Pancreas (tissue), 10 donors: ENCODE measurements around the gene BTBD9. TPM values are rescaled to one million over a fixed set of nuclear protein-coding genes. Genes with fewer than 3 reads are reported as not detected.

ENCODE experiments used
- ATAC-seq, 4 donors: fragments of 200-7000 bp; cut with Tn5 transposase; one replicate each; pipeline versions ENCODE4 v1.8.0 to v1.9.1; 2020; ENCODE audit warnings: mild to moderate bottlenecking in 4 of 4, moderate library complexity in 4 of 4
- DNase-seq, 6 donors: peaks; one replicate each; pipeline ENCODE4 v3.0.0-alpha.2; 2020
- FAIRE-seq: peaks from 2 replicates; lab custom pipeline; 2012; peaks lifted over from hg19 to GRCh38; lab: Jason Lieb, UNC
- H3K27ac ChIP-seq, 4 donors: fragments of 200-600 bp; sonication (generic); 1 replicate in 3 of 4; 2 replicates in 1 of 4; pipeline versions ENCODE4 v1.5.0 to v1.8.0; 2020
- H3K27me3 ChIP-seq, 4 donors: fragments of 200-600 bp; one replicate each; pipeline ENCODE4 v1.8.0; 2021
- H3K36me3 ChIP-seq, 3 donors: fragments of 200-600 bp; sonication (generic) in 1 of 3; one replicate each; pipeline versions ENCODE4 v1.5.0 to v1.8.0; 2020 to 2021
- H3K4me1 ChIP-seq, 3 donors: fragments of 200-600 bp; one replicate each; pipeline ENCODE4 v1.8.0; 2021
- H3K4me3 ChIP-seq, 4 donors: fragments of 200-600 bp; sonication (generic) in 2 of 4; one replicate each; pipeline versions ENCODE4 v1.5.0 to v1.8.0; 2020 to 2021
- H3K9me3 ChIP-seq, 4 donors: fragments of 200-600 bp; one replicate each; pipeline ENCODE4 v1.8.0; 2021
- CTCF ChIP-seq, 4 donors: fragments of 200-600 bp; sonication (generic) in 3 of 4; IDR thresholded peaks; one replicate each; pipeline versions ENCODE4 v1.5.0 to v1.8.0; 2021; ENCODE audit warnings: antibody characterized with exemption in 4 of 4
- WGBS, 2 donors: extraction: QIAGEN DNeasy Blood & Tissue Kit; methylation state at CpG; one replicate each; pipeline ENCODE4 v1.1.7; 2013; 5-methylcytosine and 5-hydroxymethylcytosine counted together
- intact Hi-C, 3 donors: fragments of 100-400 bp; cut with DNase I; formaldehyde crosslinking; loops; one replicate each; pipeline versions ENCODE4 v1.11.1 to v1.14.2; 2022
- polyA plus RNA-seq, 2 donors: library from polyadenylated mRNA; stranded (reverse); fragments of 200-250 nt; gene quantifications; one replicate each; pipeline ENCODE4 v1.2.3, GENCODE V29; 2013
- total RNA-seq, 6 donors: library from RNA; stranded (reverse); fragmentation: NEBNext Ultra II Directional in 4 of 6; extraction: Animal tissue kit (Norgen Biotek cat#: 25700) in 4 of 6; gene quantifications; one replicate each; pipeline versions ENCODE4 v1.2.1 to v1.2.4, GENCODE V29; 2021 to 2023
- donor health status: healthy with polysubstance abuse.
- donor health status: DM: no; HTN: no; CAD: no; lungs with moderate emphysema.
- donor health status: DM: no; HTN: no; CAD: no.
- donor health status: control.
- donor health status: control.
- donor health status: Bipolar disorder and iron deficiency.
- donor health status: DM: yes; HTN: yes; CAD: no.
- donor health status: DM: no; HTN: no; CAD: no.
- donor health status: DM: no; HTN: no; CAD: no.
- donor health status: DM: yes; HTN: yes; CAD: no.

BTBD9 gene
- total and polyA plus RNA-seq, 8 donors: 2.2 to 11.0 (median 7.1) TPM

GRCh38 chr6:38577492-38577891 lies 62.2 kb downstream of the BTBD9 start:
- intact Hi-C loops: no loop called here
- H3K4me3 ChIP-seq: no peak overlapping the region
- WGBS, 2 donors: 29 to 55% methylated on average over 2 of the region's 2 CpGs
- H3K27ac ChIP-seq: no peak overlapping the region
- TF ChIP-seq CTCF (IDR thresholded peaks at IDR 0.05): no peak
- H3K4me1 ChIP-seq: no peaks in the 10 kb centered on the region
- DNase-seq (no peak), FAIRE-seq (no peak), ATAC-seq (no peak)
- peaks cover 0 to 5% (median 0%) of the 10 kb centered on the region in 3 donors for H3K36me3 ChIP-seq
- H3K27me3 ChIP-seq: no peaks in the 10 kb centered on the region
- no peaks in the 10 kb centered on the region for H3K9me3 ChIP-seq

- Histone ChIP-seq H3K4me1 (no peaks in the 10 kb centered on the region), H3K36me3 (no peaks in the 10 kb centered on the region), H3K4me3 (no peak overlapping the region), H3K27ac (no peak overlapping the region), H3K27me3 (no peaks in the 10 kb centered on the region), H3K9me3 (no peaks in the 10 kb centered on the region)
- DNase-seq (no peak), ATAC-seq (no peak), FAIRE-seq (no peak)
- TF ChIP-seq CTCF (IDR thresholded peaks at IDR 0.05): no peak
- whole genome bisulfite sequencing, 2 donors: 89 to 94% methylated on average over 6 of the region's 6 CpGs
- intact Hi-C loops: no loop called here
These were observed 65.8 kb downstream of the BTBD9 start for GRCh38 chr6:38573801-38574395.

GRCh38 chr6:38572186-38572813 lies 67.4 kb downstream of the BTBD9 start:
- no peak for TF ChIP-seq CTCF (IDR thresholded peaks at IDR 0.05)
- peak; percentile 20 for FAIRE-seq
- 81 to 84% methylated on average over 3 of the region's 3 CpGs for WGBS, 2 donors
- DNase-seq: no peak
- H3K4me3 ChIP-seq: no peak overlapping the region
- intact Hi-C loops: no loop called here
- no peaks in the 10 kb centered on the region for H3K36me3 ChIP-seq
- H3K9me3 ChIP-seq: no peaks in the 10 kb centered on the region
- no peak overlapping the region for H3K27ac ChIP-seq
- ATAC-seq: no peak
- H3K27me3 ChIP-seq: no peaks in the 10 kb centered on the region
- no peaks in the 10 kb centered on the region for H3K4me1 ChIP-seq

- Histone ChIP-seq H3K27me3 (no peaks in the 10 kb centered on the region), H3K4me3 (no peak overlapping the region), H3K27ac (no peak overlapping the region), H3K4me1 (no peaks in the 10 kb centered on the region), H3K36me3 (no peaks in the 10 kb centered on the region), H3K9me3 (no peaks in the 10 kb centered on the region)
- WGBS, 2 donors: 95 to 98% methylated on average over 1 of the region's 1 CpG
- TF ChIP-seq CTCF (IDR thresholded peaks at IDR 0.05): no peak
- ATAC-seq: no peak
- FAIRE-seq: no peak
- intact Hi-C loops: no loop called here
- no peak for DNase-seq
These were observed 68.0 kb downstream of the BTBD9 start for GRCh38 chr6:38571721-38572120.

- Histone ChIP-seq H3K27me3 (no peaks in the 10 kb centered on the region), H3K9me3 (no peaks in the 10 kb centered on the region), H3K27ac (no peak overlapping the region), H3K36me3 (no peaks in the 10 kb centered on the region), H3K4me3 (no peak overlapping the region), H3K4me1 (no peaks in the 10 kb centered on the region)
- ATAC-seq (no peak), DNase-seq (no peak), FAIRE-seq (peak; percentile 69)
- no peak for TF ChIP-seq CTCF (IDR thresholded peaks at IDR 0.05)
- WGBS, 2 donors: 51 to 64% methylated on average over 2 of the region's 2 CpGs
- intact Hi-C loops: no loop called here
These were observed 69.0 kb downstream of the BTBD9 start for GRCh38 chr6:38570750-38571149.
